ENCODE data around the gene MYO16.

DNA sequence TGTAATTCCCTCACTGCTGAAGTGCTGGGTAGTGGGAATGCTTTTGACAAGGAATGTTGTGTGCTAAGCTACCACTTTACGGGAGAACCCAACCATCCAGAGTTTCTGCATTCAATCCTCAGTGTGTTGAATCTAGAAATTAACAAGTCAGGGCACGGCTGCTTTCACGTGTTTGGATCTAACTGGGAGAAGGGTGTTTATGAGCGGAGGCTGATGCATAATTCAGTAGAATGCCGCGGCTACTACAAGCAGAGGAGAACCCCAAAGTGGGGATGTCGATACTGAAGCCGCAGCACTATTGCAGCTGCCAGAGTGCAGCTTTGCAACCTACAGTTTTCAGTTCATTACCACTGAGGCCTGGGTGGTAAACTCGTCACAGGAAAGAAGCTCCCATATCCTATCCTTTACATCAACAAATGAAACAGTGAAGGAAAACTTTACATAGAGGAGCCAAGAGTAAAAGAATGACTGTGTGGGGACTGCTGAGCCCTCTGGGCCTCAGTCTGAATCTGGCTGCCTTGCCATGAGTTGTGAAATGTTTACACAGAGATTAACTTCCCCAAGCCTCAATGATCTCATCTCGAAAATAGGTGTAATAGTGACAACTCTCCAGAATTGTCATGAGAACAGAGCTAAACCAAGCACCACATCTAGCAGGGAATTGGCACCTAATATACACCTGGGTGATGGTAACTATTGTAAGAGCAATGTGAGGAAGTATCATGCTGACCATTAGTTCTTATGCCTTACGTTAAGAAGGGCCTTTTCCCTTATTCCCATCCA lies 531.7 kb downstream of the MYO16 start:
- TF ChIP-seq CTCF (conservative IDR thresholded peaks at IDR 0.05 in 1 of 2, IDR thresholded peaks at IDR 0.05 in 1 of 2; ENCODE audit: low read depth in 1 of 2, low read length in 2 of 2) (no peak), EZH2 (IDR thresholded peaks at IDR 0.05; ENCODE audit: low read length, missing control alignments) (no peak)
